ENCODE data around the gene SPOCK1. TPM values are rescaled to one million over a fixed set of nuclear protein-coding genes. Genes with fewer than 3 reads are reported as not detected.

The SPOCK1 gene
- total RNA-seq, 1 experiment from 2014 or later = 23.9 TPM

- TF ChIP-seq EZH2 (IDR thresholded peaks at IDR 0.05; ENCODE audit: low read depth) (no peak), CTCF (conservative IDR thresholded peaks at IDR 0.05) (no peak)
- H3K4me2 ChIP-seq = no peak overlapping the region
- no peaks in the 10 kb centered on the region for H3K27me3 ChIP-seq (ENCODE audit: insufficient read depth, low read depth)
- no peak overlapping the region for H2AFZ ChIP-seq
- no peaks in the 10 kb centered on the region for H3K9me2 ChIP-seq (ENCODE audit: insufficient read depth)
- H4K20me1 ChIP-seq (ENCODE audit: insufficient read depth) = no peaks in the 10 kb centered on the region
- no peak overlapping the region for H3K27ac ChIP-seq
- ChIA-PET CTCF (no interaction called here), POLR2A (ENCODE audit: unreplicated experiment) (no interaction called here)
- no peak for DNase-seq
- no peak overlapping the region for H3K4me3 ChIP-seq
- BruUV-seq (replicated peaks) = no TSS peak
- H3K9me3 ChIP-seq (ENCODE audit: insufficient read depth, low read depth) = no peaks in the 10 kb centered on the region
- H3K36me3 ChIP-seq (ENCODE audit: low read depth) = no peaks in the 10 kb centered on the region
- no peaks in the 10 kb centered on the region for H3K4me1 ChIP-seq (replicated peaks; ENCODE audit: insufficient read depth)
- no peaks in the 10 kb centered on the region for H3K79me2 ChIP-seq (ENCODE audit: low read depth)
- no peaks in the 10 kb centered on the region for H3F3A ChIP-seq (ENCODE audit: insufficient read depth, low read depth)
- intact Hi-C loops (cut with micrococcal nuclease; ENCODE audit: unreplicated experiment) = no loop called here
These were observed 400.5 kb downstream of the SPOCK1 start for GRCh38 chr5:137098663-137099062.

GRCh38 chr5:137098238-137098637 lies 400.9 kb downstream of the SPOCK1 start:
- no peaks in the 10 kb centered on the region for H3K9me3 ChIP-seq (ENCODE audit: insufficient read depth, low read depth)
- no peaks in the 10 kb centered on the region for H3K27me3 ChIP-seq (ENCODE audit: insufficient read depth, low read depth)
- no peaks in the 10 kb centered on the region for H3K36me3 ChIP-seq (ENCODE audit: low read depth)
- no peaks in the 10 kb centered on the region for H3K4me1 ChIP-seq (replicated peaks; ENCODE audit: insufficient read depth)
- BruUV-seq (replicated peaks) = no TSS peak
- ChIA-PET POLR2A (ENCODE audit: unreplicated experiment) (no interaction called here), CTCF (no interaction called here)
- H4K20me1 ChIP-seq (ENCODE audit: insufficient read depth) = no peaks in the 10 kb centered on the region
- no peak for TF ChIP-seq CTCF (conservative IDR thresholded peaks at IDR 0.05)
- no peak for TF ChIP-seq EZH2 (IDR thresholded peaks at IDR 0.05; ENCODE audit: low read depth)
- H3K79me2 ChIP-seq (ENCODE audit: low read depth) = no peaks in the 10 kb centered on the region
- H3K27ac ChIP-seq = no peak overlapping the region
- H3K4me2 ChIP-seq = no peak overlapping the region
- no peaks in the 10 kb centered on the region for H3K9me2 ChIP-seq (ENCODE audit: insufficient read depth)
- H3F3A ChIP-seq (ENCODE audit: insufficient read depth, low read depth) = no peaks in the 10 kb centered on the region
- no peak overlapping the region for H3K4me3 ChIP-seq
- intact Hi-C loops (cut with micrococcal nuclease; ENCODE audit: unreplicated experiment) = no loop called here
- no peak for DNase-seq
- no peak overlapping the region for H2AFZ ChIP-seq

GRCh38 chr5:137097203-137097602 lies 401.9 kb downstream of the SPOCK1 start:
- Histone ChIP-seq H3F3A (ENCODE audit: insufficient read depth, low read depth) (no peaks in the 10 kb centered on the region), H3K27ac (no peak overlapping the region), H4K20me1 (ENCODE audit: insufficient read depth) (no peaks in the 10 kb centered on the region), H3K27me3 (ENCODE audit: insufficient read depth, low read depth) (no peaks in the 10 kb centered on the region), H3K9me2 (ENCODE audit: insufficient read depth) (no peaks in the 10 kb centered on the region), H3K4me1 (replicated peaks; ENCODE audit: insufficient read depth) (no peaks in the 10 kb centered on the region), H3K36me3 (ENCODE audit: low read depth) (no peaks in the 10 kb centered on the region), H3K4me2 (no peak overlapping the region), H3K79me2 (ENCODE audit: low read depth) (no peaks in the 10 kb centered on the region), H2AFZ (no peak overlapping the region), H3K9me3 (ENCODE audit: insufficient read depth, low read depth) (no peaks in the 10 kb centered on the region), H3K4me3 (no peak overlapping the region)
- intact Hi-C loops (cut with micrococcal nuclease; ENCODE audit: unreplicated experiment) = no loop called here
- TF ChIP-seq CTCF (conservative IDR thresholded peaks at IDR 0.05) (no peak), EZH2 (IDR thresholded peaks at IDR 0.05; ENCODE audit: low read depth) (no peak)
- no peak for DNase-seq
- ChIA-PET POLR2A (ENCODE audit: unreplicated experiment) (no interaction called here), CTCF (no interaction called here)
- no TSS peak for BruUV-seq (replicated peaks)

Measured in PC-9 (cell line).